Hematopoietic multipotent progenitor cell treated with erythropoietin and hydrocortisone succinate and interleukin-3 and kit ligand, for 17 days (in vitro differentiated cells): Measurements from ENCODE around the gene LDLRAD4.

Source experiments
- DNase-seq: peaks from one replicate; pipeline ENCODE4 v3.0.0-alpha.2; 2015; ENCODE audit warnings: low spot score

LDLRAD4 gene

DNA sequence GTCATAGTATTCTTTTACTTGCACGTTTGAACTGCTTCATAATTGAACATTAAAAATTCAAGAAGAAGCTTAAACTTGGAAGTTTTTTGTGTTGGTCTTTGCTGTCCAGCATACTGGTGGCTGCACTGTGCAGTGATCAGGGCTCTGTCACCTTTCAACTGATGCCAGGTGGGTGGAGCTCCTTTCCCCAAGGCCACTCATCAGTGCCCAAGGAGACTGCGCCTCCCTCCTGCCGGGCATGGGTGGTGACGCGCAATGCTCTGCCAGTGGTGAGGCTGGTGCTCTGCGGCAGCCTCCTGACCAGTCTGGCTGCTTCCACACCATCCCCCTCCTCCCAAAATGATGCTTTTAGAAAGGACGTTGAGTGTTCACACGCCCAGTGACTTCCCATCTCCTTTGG is 16.0 kb upstream of the LDLRAD4 start:
- DNase-seq, result no peak

DNA sequence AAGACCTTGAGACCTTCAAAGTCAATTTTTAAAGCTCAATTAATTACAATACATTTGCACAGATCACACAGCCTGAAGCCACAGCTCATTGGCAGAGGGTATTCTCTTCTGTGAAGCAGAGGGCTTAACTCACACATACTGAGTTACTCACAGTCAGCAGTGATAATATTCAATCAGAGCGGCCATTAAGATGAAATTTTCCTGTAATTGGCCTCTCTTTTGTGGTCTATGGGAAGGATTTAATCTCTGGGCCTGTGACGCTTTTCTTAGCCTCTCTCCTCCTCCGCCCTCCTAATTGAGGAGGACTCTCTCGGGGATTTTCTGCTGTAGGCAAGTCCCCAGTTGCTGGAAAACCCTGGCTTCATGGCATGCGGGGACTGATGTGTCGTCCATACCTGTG is 12.3 kb upstream of the LDLRAD4 start:
- DNase-seq, result no peak

DNA sequence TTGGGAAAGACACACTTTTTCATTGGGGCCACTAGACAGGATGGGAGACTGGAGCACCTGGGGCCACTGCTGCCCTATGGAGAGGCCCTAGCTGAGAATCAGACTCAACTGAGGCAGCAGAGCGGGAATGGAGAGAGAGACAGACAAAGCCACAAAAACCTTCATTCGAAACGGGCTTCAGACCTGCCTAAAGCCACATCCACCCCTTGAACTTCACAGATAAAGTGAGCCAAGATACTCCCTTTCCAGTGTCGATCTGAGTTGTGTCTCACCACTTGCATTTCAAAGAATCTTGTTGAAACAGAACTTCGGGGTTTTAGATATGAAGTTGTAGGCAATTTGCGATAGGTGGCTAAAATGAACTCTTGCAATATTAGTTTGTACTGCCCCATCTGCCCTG is 11.3 kb upstream of the LDLRAD4 start:
- no peak for DNase-seq

DNA sequence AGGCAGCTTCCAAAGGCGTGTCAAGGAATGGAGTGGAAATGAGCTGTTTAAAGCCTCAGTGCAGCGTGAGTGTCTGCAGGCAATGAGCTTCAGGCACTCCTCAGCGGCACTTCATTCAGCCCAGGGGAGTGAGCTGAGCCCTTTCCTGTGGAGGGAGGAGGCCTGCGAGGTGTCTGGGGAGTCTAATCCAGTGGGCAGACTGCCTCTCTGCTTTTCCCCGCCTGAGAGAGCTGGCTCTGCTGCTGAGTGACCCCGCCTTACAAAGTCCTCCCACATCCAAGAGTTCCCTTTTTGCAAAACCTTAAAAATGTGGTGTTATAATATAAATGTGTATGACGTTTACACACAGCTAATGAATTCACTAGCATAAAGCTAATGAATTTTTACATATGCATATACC is 7.0 kb upstream of the LDLRAD4 start:
- DNase-seq, result no peak

DNA sequence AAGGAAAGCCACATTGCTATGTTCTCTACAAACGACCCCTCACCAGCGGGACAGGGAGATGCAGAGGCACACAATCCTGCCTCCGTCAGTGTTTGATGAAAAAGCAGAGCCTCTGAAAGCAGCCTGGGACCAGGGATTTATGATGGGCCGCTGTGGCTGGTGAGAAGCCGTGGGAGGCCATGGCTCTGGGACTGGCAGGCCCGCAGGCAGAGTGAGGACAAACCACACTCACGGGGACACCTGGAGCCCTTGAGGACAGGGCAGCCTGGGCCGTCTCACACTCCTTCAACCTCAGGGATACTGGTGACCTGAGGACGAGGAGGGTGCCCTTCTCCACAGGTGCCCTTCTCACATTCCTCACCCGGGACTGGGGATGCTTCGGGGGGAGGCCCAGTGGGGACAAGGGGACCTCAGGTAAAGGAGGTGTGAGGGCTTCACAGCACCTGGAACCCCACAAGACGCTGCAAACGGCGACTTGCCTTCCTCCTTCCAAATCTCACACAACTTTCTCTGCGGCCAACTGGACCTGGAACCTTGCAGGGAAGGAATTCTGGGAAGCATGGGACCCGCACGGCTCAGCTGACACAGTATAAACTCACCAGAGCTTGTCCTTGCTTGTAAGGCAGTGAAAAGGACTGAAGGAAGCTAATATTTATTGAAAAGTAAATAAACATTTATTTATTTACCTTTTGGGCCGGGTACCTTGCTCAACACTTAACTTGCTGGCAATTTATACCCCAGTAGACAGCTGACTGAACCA is 5.3 kb upstream of the LDLRAD4 start:
- DNase-seq, result no peak

GRCh38 chr18:13214609-13215008 is 4.0 kb upstream of the LDLRAD4 start:
- no peak for DNase-seq

GRCh38 chr18:13216092-13216582 is 2.4 kb upstream of the LDLRAD4 start:
- DNase-seq, result no peak

DNA sequence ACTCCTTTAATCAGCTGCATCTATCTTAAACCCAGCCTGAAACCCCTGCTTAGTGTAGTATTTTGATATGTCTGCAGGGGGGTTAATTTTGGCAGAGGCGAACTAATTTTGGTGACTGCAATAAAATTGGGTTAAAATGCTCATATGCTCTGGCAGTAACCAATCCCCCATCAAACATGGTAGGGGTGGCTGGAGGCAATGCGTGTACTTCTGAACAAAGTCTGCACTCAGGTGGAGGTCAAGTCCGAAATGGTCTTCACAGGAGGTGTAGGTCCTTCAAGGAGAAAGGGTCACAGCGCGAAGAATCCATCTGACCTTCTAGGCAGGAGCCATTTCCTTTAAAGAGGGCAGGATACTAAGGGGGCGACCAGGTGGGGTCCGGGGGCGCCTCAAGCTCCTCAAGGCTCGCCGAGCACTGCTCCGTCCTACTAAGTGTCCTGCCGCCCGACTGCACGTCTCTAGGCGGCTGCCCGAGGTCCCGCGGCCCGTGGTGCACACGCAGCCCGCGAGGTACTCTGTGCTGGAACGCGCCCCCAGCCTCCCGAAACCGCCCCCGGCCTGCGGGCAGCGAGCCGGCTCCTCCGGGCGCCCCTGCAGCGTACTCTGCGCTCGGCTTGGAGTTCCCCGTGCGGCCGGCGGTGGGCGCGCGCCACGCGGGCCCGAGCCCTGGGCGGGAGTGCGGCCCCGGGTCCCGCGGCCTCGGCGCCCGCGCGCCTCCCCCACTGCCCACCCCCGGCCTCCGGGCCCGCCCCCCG is 1.7 kb upstream of the LDLRAD4 start:
- DNase-seq, result no peak

DNA sequence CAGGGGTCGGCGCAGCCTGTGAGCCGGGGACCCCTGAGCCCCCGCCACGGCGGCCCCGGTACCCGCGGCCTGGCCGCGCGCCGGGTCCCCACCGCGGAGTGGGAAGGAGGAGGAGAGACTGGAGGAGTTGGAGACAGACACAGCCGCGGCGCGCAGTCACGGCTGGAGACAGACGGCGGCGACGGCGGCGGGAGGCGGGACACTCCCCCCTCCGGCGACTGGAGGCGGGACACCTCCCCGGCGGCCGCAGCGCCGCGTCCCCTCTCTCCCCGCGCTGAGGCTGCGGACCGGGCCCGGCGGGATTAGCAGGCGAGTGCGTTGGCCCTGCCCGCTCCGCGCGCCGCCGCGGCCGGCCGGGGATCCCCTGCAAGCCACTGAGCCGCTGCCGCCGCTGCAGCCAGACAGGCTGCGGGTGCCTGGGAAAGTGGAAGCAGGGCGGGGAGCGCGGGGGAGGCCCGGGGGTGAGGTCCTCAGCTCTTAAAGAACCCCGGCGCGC is 1.0 kb upstream of the LDLRAD4 start:
- DNase-seq, result no peak

DNA sequence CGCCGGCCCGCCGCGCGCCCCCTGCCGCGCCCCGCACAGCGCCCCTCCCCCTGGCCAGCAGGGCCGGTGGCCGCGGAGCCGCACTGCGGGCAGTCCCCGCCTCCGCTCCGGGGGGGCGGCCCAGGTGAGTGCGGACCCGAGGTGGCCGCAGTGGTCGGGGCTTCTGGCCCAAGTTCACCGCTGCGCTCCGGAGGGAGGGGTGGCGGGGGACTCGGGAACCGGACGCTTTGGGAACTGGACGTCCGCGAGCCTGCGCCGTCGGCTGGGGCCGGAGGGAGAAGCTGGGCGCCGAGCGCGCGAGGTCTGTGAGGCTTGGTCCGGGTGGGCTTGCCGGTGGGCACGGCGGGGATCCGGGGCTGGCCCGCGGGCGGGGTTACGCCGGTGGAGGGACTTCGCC is 591 bp upstream of the LDLRAD4 start:
- no peak for DNase-seq

DNA sequence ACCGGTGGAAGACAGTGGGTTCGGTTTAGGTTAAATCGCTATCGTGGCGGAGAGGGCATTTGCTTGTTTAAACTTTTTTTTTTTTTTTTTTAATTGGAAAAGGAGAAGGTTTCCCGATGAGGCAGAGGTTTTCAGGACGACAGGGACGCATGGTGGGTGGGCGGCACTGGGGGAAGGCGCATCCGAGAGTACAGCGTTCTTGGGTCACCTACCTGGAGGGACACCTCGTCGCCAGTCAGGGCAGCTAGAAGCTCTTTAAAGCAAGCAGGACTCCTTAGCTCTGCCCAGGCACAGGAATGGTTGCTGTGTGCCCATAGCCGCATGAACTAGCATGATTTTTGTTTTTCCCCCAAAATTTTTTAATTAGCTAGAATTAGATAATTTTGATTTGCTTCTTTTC is 437 bp downstream of the LDLRAD4 start:
- no peak for DNase-seq

DNA sequence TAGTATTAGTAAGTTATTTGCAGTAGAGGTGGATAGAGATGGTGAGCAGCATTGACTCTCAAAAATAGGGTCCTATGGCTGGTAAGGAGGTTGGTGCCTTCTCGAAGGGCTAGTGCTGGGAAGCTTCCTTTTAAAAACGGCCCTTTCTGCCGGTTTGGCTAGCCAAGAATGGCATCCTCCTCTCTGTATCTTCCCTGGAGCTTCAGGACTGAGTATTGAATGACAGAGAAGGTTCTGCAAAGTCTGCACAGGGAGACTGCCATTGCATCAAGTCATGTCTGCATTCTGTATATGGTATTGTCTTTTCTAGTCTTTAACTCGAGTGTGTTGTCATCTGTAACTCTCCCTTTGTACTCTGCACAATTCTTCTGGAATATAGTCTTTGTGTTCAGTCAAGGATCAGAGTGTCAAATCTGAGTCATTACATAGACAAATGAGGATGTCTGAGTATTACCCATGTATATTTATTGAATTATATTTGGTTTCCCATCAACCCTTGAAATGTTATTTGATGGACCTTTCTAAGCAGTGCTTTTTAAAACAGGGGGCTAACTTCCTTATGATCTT is 1.1 kb downstream of the LDLRAD4 start:
- no peak for DNase-seq

DNA sequence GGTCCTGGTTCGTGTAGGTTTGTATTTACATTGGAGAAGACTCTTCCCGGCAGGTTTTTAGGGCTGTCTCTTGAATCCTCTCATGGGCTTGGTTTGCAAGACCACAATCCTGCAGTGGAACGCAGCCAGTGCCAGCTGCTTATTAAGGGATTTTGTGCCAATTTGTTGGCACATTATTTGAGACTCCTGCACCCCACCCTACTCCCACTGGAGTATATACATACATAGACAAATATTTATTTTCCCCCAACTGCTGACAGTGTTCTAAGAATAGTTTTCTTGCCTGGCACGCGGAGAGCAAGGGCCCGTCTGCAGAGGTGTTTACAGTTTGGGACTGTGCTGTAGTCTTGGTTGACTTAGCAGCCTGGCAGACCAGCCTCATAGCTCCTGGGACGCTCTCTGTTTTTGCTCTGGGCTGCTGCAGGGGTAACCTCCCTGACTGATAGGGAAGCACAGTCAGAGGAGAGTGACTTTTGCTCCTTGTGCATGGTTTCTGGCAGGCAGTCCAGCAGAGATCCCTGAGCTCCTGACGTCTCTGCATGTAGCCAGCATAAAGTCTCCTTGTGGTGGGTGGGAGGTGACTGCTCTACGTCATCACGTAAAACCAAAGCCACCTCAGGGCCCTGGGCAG is 1.9 kb downstream of the LDLRAD4 start:
- DNase-seq, result no peak

DNA sequence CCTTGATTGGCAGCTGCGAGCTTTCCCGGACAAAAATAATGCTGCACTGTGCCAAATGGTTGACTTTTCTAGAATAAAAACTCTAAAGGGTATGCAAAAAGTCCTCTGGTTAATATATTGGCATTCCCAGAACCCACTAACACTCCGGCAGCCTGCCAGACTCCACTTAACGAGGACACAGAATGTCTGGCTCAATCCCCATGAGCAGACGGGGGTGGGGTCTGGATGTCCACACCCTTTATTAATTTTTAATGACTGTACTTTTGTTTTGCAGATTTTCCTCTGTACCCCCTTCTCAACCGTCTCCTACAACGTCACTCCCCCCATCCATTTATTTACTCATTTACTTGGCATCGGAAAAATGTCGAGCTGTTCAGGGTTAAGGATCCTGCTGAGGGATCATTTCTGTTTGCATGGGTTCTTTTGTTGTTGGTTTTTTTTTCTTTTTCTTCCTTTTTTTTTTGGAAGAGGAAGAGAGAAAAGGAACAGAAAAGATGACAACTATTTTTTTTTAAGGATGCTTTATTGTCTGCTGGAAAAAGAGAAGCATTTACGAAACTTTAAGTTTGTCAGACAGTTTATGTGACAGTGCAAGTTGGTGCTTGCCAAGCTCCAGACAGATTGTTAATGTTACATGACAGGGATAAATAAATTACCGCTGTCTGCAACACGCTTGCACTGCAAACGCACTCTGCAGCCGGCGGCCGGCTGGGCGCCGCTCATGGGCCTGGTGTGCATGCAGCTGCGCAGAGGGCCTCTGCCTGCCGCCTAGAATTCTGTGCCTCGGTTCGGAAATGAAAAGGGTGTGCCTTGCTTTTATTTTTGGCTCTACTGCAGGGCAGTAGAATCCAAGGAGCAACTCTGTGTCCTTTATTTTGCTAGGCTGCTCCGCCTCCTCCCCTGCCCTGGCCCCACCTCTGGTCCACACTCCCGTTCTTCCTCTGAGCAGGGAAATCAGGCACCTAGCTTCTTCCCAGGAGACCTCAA is 3.6 kb downstream of the LDLRAD4 start:
- DNase-seq, result no peak

DNA sequence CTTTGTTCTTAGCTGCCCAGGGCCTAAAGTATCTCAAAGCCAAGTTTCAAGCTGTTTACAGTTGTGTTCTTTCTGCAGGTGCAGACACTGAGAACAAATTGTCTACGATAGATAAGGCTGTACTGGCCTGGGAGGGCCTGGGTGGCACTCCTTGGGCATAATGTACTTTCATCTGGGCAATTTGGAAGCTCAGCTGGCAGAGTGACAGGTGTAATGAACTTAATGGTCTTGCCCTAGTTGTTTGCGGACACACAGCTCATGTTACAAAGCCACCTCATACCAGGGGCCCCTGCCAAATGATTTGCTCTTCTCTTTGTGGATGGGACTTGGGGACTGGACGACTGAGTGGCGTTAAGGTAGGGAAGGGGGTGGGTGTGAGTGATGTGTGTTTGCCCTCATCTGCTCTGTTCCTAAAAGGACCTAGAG is 4.3 kb downstream of the LDLRAD4 start:
- DNase-seq, result no peak

DNA sequence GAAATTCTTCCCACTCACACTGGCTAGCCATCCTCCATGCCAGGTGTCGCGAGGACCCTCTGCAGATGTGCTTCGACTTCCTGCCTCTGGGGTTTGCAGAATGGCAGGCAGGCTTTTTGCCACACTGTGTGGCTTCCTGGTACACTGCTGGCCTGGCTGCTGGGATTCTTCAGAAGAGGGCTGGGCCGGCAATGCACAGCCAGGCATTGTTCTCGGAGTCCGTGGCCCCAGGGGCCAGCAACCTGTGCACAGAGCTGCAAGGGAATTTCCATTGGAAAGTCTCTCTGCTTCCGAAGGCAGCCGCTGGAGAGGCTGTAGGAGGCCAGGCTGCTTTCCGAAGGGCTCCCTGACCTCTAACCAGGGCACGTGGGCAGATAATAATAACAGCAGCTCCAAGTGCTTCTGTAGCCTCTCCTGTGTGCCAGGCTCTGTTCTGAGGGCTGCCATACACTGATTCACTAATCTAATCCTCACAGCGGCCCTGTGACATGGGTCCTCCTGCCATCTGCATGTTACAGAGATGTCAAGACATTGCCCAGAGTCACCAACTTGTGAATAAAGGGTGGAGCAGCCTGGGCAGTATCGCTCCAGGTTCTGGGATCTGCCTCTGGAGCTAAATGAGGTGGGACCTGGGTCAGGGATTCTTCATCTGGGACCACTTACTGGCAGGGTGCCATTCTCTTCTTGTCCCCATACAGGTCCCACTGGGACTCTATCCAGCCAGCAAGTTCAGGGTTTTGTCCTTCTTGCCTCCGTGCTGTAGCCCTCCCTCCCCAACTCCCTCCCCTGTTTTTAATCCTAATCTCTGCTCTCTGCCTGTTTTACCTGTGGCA is 5.0 kb downstream of the LDLRAD4 start:
- DNase-seq, result no peak

DNA sequence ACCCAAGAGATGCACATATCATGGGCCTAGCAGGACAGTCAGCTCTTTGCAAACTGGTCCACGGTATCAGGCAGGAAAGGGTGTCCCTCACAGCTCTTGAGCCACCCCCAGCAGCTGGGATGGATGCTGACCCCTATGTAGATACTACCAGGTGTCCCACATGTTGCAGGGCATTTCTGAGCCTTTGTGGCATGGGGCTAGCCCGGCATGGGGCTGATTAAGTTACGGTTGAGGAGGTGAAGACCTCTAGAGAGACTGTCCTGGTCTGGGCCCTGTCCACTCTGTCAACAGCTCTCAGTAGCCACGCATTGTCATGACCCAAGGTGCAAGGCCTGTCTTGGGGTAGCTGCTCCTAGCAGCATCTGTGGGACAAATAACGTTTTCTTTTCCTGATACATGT is 6.7 kb downstream of the LDLRAD4 start:
- no peak for DNase-seq

GRCh38 chr18:13226533-13227144 is 8.1 kb downstream of the LDLRAD4 start:
- DNase-seq, result no peak

GRCh38 chr18:13227910-13228309 is 9.3 kb downstream of the LDLRAD4 start:
- DNase-seq, result no peak
